ENCODE data around the gene ANKFY1. TPM values are rescaled to one million over a fixed set of nuclear protein-coding genes. Genes with fewer than 3 reads are reported as not detected.

The ANKFY1 gene
- total and polyA plus RNA-seq, 2 donors (not counting 3 experiments of a cell fraction or from before 2014, with no cell fraction given): 30.6 to 51.1 TPM

- no peak for DNase-seq (ENCODE audit: low read depth, low spot score)
- Histone ChIP-seq H3K4me3 (replicated peaks in 1 of 3; ENCODE audit: insufficient read depth in 1 of 3, low read depth in 1 of 3, low read length in 3 of 3) (no peak overlapping the region), H3K27me3 (ENCODE audit: control insufficient read depth in 2 of 2, insufficient read depth in 2 of 2, low read length in 2 of 2) (no peaks in the 10 kb centered on the region), H3K9me1 (replicated peaks; ENCODE audit: control insufficient read depth, extremely low read depth, insufficient read depth, low read length) (no peaks in the 10 kb centered on the region), H3K9me3 (replicated peaks; ENCODE audit: control insufficient read depth, insufficient read depth, low read length) (no peaks in the 10 kb centered on the region), H3K79me2 (ENCODE audit: control insufficient read depth, insufficient read depth, low read length) (peaks cover 5% of the 10 kb centered on the region), H3K36me3 (ENCODE audit: control insufficient read depth in 2 of 2, extremely low read depth in 1 of 2, insufficient read depth in 2 of 2, low read length in 2 of 2) (peaks cover 13 to 27% of the 10 kb centered on the region in 2 experiments), H3K4me1 (ENCODE audit: control insufficient read depth, extremely low read depth, insufficient read depth, low read length) (no peaks in the 10 kb centered on the region), H3K9ac (replicated peaks; ENCODE audit: extremely low read depth, insufficient read depth, low read length) (no peak overlapping the region), H4K20me1 (replicated peaks; ENCODE audit: control insufficient read depth, extremely low read depth, insufficient read depth, low read length) (no peaks in the 10 kb centered on the region), H3K4me2 (ENCODE audit: insufficient read depth, low read length) (no peak overlapping the region), H2AFZ (ENCODE audit: low read depth, low read length) (no peak overlapping the region), H3K27ac (ENCODE audit: insufficient read depth, low read depth, low read length) (no peak overlapping the region)
- no TSS peak for BruUV-seq (replicated peaks)
- intact Hi-C loops (cut with micrococcal nuclease) (no loop called here), dilution Hi-C loops (cut with MboI; ENCODE audit: extremely low pct_ligation_motif_present, low sequenced_read_pairs) (no loop called here)
- no peak for TF ChIP-seq POLR2AphosphoS5 (IDR thresholded peaks at IDR 0.05; ENCODE audit: insufficient read depth, low read depth, low read length)
- no peak for TF ChIP-seq GATA2 (IDR thresholded peaks at IDR 0.05; ENCODE audit: insufficient read depth, insufficient read length, low read depth, low read length)
- no peak for TF ChIP-seq FOS (IDR thresholded peaks at IDR 0.05; ENCODE audit: borderline replicate concordance, insufficient read depth, low read length)
- no peak for TF ChIP-seq MAX (IDR thresholded peaks at IDR 0.05; ENCODE audit: insufficient read depth, insufficient read length)
- no peak for TF ChIP-seq MYC (IDR thresholded peaks at IDR 0.05; ENCODE audit: low read depth, low read length)
- TF ChIP-seq POLR2A (IDR thresholded peaks at IDR 0.05; ENCODE audit: low read depth, low read length): no peak
- no peak for TF ChIP-seq EZH2 (IDR thresholded peaks at IDR 0.05; ENCODE audit: borderline replicate concordance, low read depth, low read length, severe bottlenecking)
- TF ChIP-seq CTCF (IDR thresholded peaks at IDR 0.05; ENCODE audit: extremely low read depth in 1 of 2, insufficient read depth in 1 of 2, low read depth in 1 of 2, low read length in 2 of 2): no peak
- no peak for TF ChIP-seq JUN (IDR thresholded peaks at IDR 0.05; ENCODE audit: borderline replicate concordance, insufficient read depth, insufficient read length, low read depth)
- ChIA-PET POLR2A (no interaction called here), CTCF (no interaction called here)
- FAIRE-seq: no peak
Observed at GRCh38 chr17:4116516-4116915, 147.3 kb downstream of the ANKFY1 start.

Small RNAs within 50 kb of the gene (small RNA-seq; reads per million reads assigned to genes)
- not detected for gene RF00019 (ENCODE audit: insufficient read depth, insufficient read length, low read depth, low replicate concordance)

Other genes starting within 250 kb of the ANKFY1 start
- gene ZZEF1, start 120.9 kb downstream of the ANKFY1 start, total RNA-seq: 42.5 and 52.1 TPM in 2 replicates
- gene ZZEF1, start 120.9 kb downstream of the ANKFY1 start, polyA plus RNA-seq: 15.7 and 20.7 TPM in 2 replicates
- gene CYB5D2, start 120.8 kb downstream of the ANKFY1 start, total RNA-seq: 12.6 and 13.3 TPM in 2 replicates
- gene CYB5D2, start 120.8 kb downstream of the ANKFY1 start, polyA plus RNA-seq: 28.4 and 30.2 TPM in 2 replicates
- 77.2 and 79.6 TPM in 2 replicates for gene UBE2G1, start 102.7 kb upstream of the ANKFY1 start, total RNA-seq
- gene UBE2G1, start 102.7 kb upstream of the ANKFY1 start, polyA plus RNA-seq: 23.4 and 29.2 TPM in 2 replicates
- 0.66 TPM in 1 of 2 replicates, not detected in the other for gene SPNS3, start 170.0 kb upstream of the ANKFY1 start, total RNA-seq
- gene SPNS3, start 170.0 kb upstream of the ANKFY1 start, polyA plus RNA-seq: 0.18 and 0.24 TPM in 2 replicates
- 56.6 and 77.3 TPM in 2 replicates for gene SPNS2, start 234.9 kb upstream of the ANKFY1 start, total RNA-seq
- 70.2 and 77.3 TPM in 2 replicates for gene SPNS2, start 234.9 kb upstream of the ANKFY1 start, polyA plus RNA-seq

Measured in endothelial cell of umbilical vein (primary cell).